Superior temporal gyrus (tissue), 1 donor: Measurements from ENCODE around the gene IFNLR1.
"Not testable (repeated sequence)": the region's sequence is repeated elsewhere in the genome, so short reads cannot be mapped to it uniquely, and the experiment has no call there.

Source experiments
- DNase-seq: peaks from one replicate; pipeline ENCODE4 v3.0.0-alpha.2; 2016; ENCODE audit errors: extremely low spot score

Gene IFNLR1

DNA sequence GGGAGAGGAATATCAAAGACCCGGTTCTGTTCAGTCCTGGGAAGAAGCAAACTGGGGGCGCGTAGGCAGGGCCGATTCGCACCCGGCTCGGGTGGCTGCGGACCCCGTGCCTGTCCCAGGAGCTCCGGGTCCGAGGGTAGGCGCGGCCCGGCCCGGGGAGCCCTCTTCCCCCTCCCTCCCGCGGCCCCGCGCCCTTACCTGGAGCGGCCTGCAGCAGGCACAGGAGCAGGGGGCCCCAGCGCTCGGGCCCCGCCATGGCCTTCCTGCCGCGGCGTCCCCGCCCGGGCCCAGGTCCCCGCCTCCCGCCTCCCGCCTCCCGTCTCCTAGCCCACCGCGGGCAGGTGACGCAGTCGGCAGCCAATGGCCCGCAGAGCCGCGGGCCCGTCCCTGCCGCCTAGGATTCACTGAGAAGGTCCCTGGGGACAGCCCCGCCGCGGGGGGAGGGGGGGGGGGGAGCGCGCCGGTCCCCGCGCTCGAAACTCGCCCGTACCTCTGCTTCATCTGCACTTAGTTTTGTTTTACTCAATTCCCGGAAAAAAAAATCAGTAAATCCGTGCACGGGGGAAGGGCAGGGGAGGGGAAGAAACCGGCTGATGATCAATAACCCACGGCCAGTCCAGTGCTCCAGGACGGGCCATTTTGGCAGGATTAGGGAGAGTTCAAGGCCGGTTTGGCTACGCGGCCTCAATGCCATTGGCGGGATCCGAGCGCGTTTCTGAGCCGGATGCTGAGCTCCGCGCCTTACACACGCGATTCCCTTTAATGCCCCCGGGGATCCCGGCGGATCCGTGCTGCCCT, at the start of gene IFNLR1:
TSS of gene IFNLR1 (minus strand) at position 297 of the 798 bp plus-strand sequence. CDS start at position 256, 41 bp downstream.
- no peak for DNase-seq

DNA sequence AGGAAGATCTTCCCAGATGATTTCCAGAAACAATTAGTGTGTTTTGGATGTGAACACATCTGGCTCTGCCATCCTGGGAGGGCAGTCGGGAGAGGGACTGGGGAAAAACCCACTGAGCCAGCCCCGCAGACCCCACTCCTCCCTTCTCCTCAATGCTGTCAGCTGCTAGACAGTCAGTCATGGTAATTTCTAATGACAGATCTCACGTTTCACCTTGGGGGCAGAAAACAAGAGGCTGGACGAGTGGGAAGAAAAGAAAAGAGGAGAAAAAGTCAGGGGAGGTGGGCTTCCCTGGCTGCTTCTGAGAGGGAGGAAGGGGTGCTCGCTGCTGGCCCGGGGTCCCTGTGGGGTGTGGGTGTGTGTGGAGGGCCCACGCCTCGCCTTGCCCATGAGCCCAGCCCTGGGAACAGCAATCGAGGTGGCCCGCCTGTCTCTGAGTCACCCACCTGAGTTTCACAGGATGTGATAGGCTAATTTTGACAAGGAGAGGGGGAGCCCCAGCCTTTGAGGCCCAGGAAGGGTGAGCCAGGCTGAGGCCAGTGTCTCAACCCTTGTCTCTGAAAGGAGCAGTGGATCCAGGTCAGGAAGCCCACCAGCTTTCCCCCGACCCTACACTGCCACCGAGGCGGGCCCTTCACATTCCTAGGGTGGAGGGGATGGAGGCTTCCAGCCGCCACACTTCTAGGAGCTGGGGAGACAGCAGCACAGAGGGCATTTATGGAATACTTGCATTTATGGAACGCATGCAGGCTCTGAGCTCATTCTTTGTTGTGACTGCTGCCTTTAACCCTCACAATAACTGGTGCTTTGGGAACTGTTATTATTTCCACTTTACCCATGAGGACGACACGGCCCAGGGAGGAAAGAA, 49.1 kb upstream of the IFNLR1 start:
- DNase-seq, result no peak

DNA sequence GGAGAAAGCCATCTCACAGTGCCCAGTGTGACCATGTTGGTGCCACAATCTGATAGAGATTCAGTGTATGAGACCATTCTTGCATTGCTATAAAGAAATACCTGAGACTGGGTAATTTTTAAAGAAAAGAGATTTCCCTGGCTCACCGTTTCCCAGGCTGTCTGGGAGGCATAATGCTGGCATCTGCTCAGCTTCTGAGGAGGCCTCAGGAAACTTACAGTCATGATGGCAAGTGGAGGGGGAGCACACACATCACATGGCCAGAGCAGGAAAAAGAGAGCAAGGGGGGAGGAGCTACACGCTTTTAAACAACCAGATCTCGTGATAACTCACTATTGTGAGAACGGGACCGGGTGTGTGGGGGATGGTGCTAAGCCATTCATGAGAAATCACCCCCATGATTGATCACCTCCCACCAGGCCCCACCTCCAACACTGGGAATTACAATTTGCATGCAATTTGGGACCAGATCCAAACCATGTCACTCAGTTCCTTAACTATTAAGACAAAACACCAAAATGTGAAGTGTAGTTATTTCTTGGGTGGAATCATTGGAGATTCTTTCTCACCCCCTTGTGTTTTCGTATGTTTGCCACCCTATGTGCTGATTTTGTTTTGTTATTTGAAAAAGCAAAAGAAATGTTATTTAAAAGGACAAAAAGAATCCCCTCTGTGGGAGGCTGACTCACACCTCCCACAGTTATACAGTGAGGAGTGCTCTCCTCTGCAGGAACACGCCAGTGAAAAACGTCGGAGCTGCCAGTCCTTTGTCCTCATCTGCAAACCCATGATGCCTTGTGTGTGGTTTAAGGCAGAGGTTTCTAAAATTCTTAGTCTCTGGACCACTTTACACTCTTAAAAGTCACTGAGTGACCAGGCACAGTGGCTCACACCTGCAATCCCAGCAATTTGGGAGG, 46.9 kb upstream of the IFNLR1 start:
- peak; percentile 10 for DNase-seq

DNA sequence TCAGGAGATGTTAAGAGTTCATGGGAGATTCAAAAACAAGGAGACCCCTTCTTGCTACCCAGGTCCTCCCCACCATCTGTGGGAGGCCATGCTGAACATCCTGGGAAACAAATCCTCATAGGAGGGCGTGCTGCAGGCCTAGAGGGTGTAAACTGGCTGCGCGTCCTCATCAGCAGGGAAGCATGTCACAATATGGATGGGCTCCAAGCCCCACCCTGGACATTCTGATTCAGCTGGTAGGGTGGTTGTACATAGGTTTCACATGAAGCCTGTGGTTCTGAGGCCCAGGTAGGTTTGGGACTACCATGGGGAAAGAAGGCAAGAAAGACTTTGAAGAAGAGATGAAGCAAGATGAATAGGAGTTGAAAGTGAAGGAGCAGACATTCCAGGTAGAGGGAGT, 44.6 kb upstream of the IFNLR1 start:
- no peak for DNase-seq

GRCh38 chr1:24228311-24228710, 41.2 kb upstream of the IFNLR1 start:
- DNase-seq, result no peak

DNA sequence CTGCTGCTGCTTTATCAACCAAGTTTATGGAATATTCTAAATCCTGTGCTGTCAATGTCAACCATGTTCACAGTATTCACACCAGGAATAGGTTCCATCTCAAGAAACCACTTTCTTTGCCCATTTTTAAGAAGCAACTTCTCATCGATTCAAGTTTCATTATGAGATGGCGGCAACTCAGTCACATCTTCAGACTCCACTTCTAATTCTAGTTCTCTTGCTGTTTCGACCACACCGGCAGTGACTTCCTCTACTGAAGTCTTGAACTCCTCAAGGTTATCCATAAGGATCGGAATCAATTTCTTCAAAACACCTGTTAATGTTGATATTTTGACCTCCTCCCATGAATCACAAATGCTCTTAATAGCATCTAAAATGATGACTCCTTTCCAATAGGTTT, 39.7 kb upstream of the IFNLR1 start:
- DNase-seq, result no peak

DNA sequence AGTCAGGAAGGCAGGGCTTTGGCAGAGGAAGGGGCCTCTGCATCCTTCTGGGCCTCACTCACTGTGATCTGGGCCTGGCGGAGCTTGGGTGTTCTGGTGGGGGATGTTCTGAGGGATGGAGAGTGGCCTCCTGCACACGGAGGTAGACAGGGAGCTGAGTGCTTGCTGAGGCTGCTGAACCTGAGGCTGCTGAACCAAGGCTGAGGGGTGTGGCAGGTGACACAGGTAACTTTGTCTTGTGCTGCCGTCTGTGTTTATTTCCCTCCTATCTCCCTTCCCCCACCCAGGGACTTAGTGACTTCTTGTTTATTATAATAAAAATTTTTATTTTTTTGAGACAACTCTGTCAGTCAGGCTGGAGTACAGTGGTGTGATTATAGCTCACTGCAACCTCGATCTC, 37.7 kb upstream of the IFNLR1 start:
- DNase-seq, result no peak

- DNase-seq, result no peak
Observed at GRCh38 chr1:24224086-24224485, 37.0 kb upstream of the IFNLR1 start.

GRCh38 chr1:24222793-24223192, 35.7 kb upstream of the IFNLR1 start:
- DNase-seq, result no peak

- DNase-seq, result no peak
Observed at GRCh38 chr1:24222008-24222605, 35.0 kb upstream of the IFNLR1 start.

GRCh38 chr1:24221246-24221645, 34.2 kb upstream of the IFNLR1 start:
- no peak for DNase-seq

- DNase-seq, result no peak
Observed at GRCh38 chr1:24216276-24217074, 29.4 kb upstream of the IFNLR1 start.

DNA sequence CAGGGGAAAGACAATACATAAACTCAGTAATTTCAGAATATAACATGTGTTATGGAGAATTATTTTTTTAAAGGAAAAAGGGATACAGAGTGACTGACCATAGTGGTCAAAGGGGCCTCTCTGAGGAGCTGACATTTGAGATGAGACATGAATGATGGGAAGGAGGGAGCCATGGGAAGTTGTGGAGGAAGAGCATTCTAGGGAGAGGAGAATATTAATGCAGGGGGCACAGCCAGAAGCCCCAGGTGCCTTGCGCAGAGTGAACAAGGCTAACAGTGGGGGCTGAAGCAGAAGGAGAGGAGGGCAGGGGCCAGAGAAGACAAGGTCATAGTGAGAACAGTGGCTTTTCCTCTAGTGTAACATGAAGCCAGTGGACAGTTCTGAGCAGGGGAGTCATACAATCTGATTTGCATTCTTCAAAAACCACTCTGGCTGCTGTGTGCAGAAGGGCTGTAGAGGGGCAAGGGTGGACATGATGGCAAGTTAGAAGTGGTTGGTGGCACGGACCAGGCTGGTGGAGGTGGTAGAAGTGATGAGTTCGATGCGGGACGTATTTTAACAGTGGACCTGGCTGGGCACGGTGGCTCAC, 28.2 kb upstream of the IFNLR1 start:
- no peak for DNase-seq

GRCh38 chr1:24212376-24212775, 25.3 kb upstream of the IFNLR1 start:
- DNase-seq, result no peak

- DNase-seq, result no peak
Observed at GRCh38 chr1:24210195-24210627, 23.1 kb upstream of the IFNLR1 start.

DNA sequence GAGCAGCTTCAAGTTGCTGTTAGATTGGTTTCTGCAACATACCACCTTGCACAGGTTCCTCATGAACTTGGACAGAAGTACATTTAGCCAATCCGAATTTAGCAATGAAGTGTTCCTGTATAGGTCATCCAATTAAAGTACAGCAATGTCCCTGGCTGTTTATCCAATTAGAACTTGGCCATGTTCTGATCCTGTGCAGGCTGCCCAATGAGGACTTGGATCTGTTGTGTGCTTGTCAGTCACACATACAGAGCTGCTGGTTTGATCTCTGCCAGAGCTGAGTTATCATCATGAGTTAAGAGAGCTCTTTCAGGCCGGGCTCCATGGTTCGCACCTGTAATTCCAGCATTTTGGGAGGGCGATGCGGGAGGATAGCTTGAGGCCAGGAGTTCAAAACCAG, 22.0 kb upstream of the IFNLR1 start:
- no peak for DNase-seq

GRCh38 chr1:24207709-24208108, 20.6 kb upstream of the IFNLR1 start:
- DNase-seq, result no peak

- DNase-seq, result not testable (repeated sequence)
Observed at GRCh38 chr1:24207395-24207687, 20.3 kb upstream of the IFNLR1 start.

- DNase-seq, result no peak
Observed at GRCh38 chr1:24206516-24207394, 19.7 kb upstream of the IFNLR1 start.
